Astrocyte of the spinal cord (primary cell): Measurements from ENCODE around the gene PTGIS.

ENCODE experiments used
- DNase-seq: peaks from one replicate; pipeline ENCODE4 v3.0.0; 2011; ENCODE audit warnings: low read depth, low spot score
- H3K4me3 ChIP-seq: 2 replicates; pipeline ENCODE4 v1.5.1; 2011; ENCODE audit warnings: low read depth, mild to moderate bottlenecking, low read length, moderate library complexity
- CTCF ChIP-seq: IDR thresholded peaks from 2 replicates; pipeline ENCODE4 v1.5.1; 2012; ENCODE audit warnings: low read depth, mild to moderate bottlenecking, low read length, inconsistent platforms
- in situ Hi-C: cut with HindIII; loops from 2 replicates; pipeline ENCODE4 v1.10.0; 2017; ENCODE audit warnings: low sequenced_read_pairs

The PTGIS gene

GRCh38 chr20:49510562-49511122 lies 57.3 kb downstream of the PTGIS start:
- no peak overlapping the region for H3K4me3 ChIP-seq
- peak; percentile 86 for DNase-seq
- no peak for TF ChIP-seq CTCF
- in situ Hi-C loops = no loop called here

DNA sequence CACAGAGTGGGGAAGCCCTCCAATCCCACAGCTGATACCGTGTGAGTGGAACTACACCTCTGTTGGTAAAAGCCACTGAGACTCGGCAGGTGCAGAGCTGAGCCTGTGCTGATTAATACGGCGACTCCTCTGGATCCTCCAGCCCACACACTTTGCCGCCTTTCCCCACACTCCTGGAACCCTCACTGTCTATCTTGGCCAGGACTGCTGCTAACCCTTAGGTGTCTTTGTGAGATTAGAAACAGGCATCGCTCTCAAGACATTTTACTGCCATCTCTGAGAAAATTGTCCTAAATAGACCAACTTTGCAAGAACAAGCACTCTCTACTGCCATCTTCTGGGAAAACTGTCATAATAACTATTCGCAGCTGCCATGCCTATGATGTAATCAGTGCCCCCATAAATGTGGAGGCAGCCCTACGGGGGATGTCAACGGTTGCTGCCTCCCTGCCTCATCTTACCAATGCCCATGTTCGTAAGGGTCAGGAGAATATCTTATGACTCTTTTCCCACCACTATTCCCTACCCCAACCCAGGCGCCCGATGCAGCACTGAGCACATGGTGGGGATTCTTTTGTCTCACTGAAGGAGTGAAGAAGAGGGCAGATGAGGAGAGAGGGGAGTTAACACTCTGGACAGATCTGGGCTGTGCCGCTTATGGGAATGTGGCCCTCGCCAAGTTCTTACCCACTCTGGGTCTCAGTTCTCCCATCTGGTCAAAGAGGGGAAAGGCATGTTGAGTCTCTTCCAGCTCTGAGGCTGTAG lies 59.3 kb downstream of the PTGIS start:
- no peak overlapping the region for H3K4me3 ChIP-seq
- in situ Hi-C loops = no loop called here
- peak; percentile 43 for DNase-seq
- peak; percentile 60 for TF ChIP-seq CTCF

DNA sequence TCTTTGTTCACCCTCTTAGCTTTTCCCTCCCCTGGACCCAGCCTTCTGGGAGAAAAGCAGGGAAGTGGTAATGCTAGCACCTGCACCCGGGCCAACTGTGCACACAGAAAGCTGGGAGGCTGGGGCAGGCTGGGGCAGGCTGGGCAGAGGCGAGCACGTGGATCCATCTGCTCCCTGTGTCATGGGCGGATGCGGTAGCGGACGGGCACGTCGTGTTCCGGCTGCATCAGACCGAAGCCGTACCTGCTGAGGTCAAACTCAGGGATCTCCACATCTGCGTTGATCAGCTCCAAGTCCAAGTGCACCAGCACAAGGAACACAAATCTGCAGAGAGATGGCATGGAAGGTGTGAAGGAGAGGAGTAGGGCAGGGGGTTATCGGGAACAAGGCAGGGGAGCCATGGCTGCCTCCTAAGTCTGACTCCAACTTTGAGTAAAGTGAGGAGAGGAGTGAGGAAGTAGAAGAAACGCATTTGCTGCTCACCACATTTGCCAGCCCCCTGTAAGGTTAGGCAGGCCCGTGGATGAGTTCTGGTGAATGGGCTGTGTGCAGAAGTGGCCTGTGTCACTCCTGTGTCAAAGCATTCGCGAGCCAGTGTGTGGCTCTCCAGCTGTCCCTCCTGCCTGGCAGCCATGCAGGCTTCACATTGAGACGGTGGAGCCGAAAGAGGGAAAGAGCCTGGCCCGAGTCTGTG lies 60.0 kb downstream of the PTGIS start:
- TF ChIP-seq CTCF = no peak
- DNase-seq = no peak
- in situ Hi-C loops = no loop called here
- H3K4me3 ChIP-seq = no peak overlapping the region

GRCh38 chr20:49505518-49505917 lies 62.4 kb downstream of the PTGIS start:
- TF ChIP-seq CTCF = no peak
- in situ Hi-C loops = no loop called here

DNA sequence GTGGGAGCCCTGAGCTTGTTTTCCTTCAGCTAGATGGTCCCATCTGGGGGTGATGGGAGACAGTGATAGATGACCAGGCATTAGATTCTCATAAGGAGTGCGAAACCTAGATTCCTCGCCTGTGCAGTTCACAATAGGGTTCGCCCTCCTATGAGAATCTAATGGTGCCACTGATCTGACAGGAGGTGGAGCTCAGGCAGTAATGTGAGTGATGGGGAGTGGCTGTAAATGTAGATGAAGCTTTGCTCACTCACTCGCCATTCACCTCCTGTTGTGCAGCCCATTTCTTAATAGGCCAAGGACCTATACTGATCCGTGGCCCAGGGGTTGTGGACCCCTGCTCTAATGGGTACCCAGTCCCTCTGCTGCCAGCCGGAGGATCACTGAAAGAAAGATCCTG lies 64.8 kb downstream of the PTGIS start:
- TF ChIP-seq CTCF = no peak
- no peak for DNase-seq
- H3K4me3 ChIP-seq = no peak overlapping the region
- in situ Hi-C loops = no loop called here

More at GRCh38 chr20:49505518-49505917, 62.4 kb downstream of the PTGIS start:
- no peak overlapping the region for H3K4me3 ChIP-seq
- DNase-seq = peak; percentile 54

- TF ChIP-seq CTCF = no peak
- H3K4me3 ChIP-seq = no peak overlapping the region
- in situ Hi-C loops = no loop called here
- peak; percentile 17 for DNase-seq
Observed at GRCh38 chr20:49501917-49502316, 66.0 kb downstream of the PTGIS start.
